Hepatocyte (in vitro differentiated cells): ENCODE results near the gene CUBN. TPM values are rescaled to one million over a fixed set of nuclear protein-coding genes. Genes with fewer than 3 reads are reported as not detected.

Experiments
- DNase-seq: peaks from one replicate; pipeline ENCODE4 v3.0.0-alpha.2; 2016; ENCODE audit warnings: low spot score
- H2AFZ ChIP-seq: fragments of 200-600 bp; sonication (generic); 2 replicates; pipeline ENCODE4 v1.6.0; 2016; ENCODE audit warnings: antibody characterized with exemption, mild to moderate bottlenecking
- H3K27ac ChIP-seq: fragments of 200-600 bp; sonication (generic); 2 replicates; pipeline ENCODE4 v1.5.1; 2016; ENCODE audit warnings: mild to moderate bottlenecking
- H3K27me3 ChIP-seq: fragments of 200-600 bp; sonication (generic); 2 replicates; pipeline ENCODE4 v1.6.1; 2016
- H3K36me3 ChIP-seq: fragments of 200-600 bp; sonication (generic); replicated peaks from 2 replicates; pipeline ENCODE4 v1.5.1; 2016; ENCODE audit warnings: low read depth; ENCODE audit not compliant: insufficient read depth
- H3K4me1 ChIP-seq: fragments of 200-600 bp; sonication (generic); 2 replicates; pipeline ENCODE4 v1.5.1; 2016; ENCODE audit warnings: mild to moderate bottlenecking, moderate library complexity; ENCODE audit not compliant: insufficient read depth
- H3K4me2 ChIP-seq: fragments of 200-600 bp; sonication (generic); 2 replicates; pipeline ENCODE4 v1.6.0; 2016
- H3K4me3 ChIP-seq: fragments of 200-600 bp; sonication (generic); 2 replicates; pipeline ENCODE4 v1.5.1; 2016; ENCODE audit warnings: mild to moderate bottlenecking
- H3K79me2 ChIP-seq: fragments of 200-600 bp; sonication (generic); 2 replicates; pipeline ENCODE4 v1.6.0; 2017; ENCODE audit warnings: mild to moderate bottlenecking
- H3K9me2 ChIP-seq: fragments of 200-600 bp; sonication (generic); replicated peaks from 2 replicates; pipeline ENCODE4 v1.6.0; 2017; ENCODE audit warnings: mild to moderate bottlenecking; ENCODE audit not compliant: insufficient read depth
- H3K9me3 ChIP-seq: fragments of 200-600 bp; sonication (generic); 2 replicates; pipeline ENCODE4 v1.5.1; 2016; ENCODE audit warnings: low read depth, mild to moderate bottlenecking
- H4K20me1 ChIP-seq: fragments of 200-600 bp; sonication (generic); 2 replicates; pipeline ENCODE4 v1.6.0; 2016; ENCODE audit warnings: mild to moderate bottlenecking; ENCODE audit not compliant: insufficient read depth, poor library complexity, severe bottlenecking
- EZH2 ChIP-seq: fragments of 200-600 bp; sonication (generic); IDR thresholded peaks from 2 replicates; pipeline ENCODE4 v1.6.1; 2016; ENCODE audit warnings: antibody characterized with exemption, mild to moderate bottlenecking, borderline replicate concordance
- EZH2phosphoT487 ChIP-seq: fragments of 200-600 bp; sonication (generic); IDR thresholded peaks from one replicate; pipeline ENCODE4 v1.6.1; 2018; ENCODE audit warnings: antibody characterized with exemption, mild to moderate bottlenecking, low read depth, moderate library complexity; ENCODE audit not compliant: unreplicated experiment, severe bottlenecking
- WGBS: methylation state at CpG from one replicate; pipeline ENCODE4 v1.1.6; 2016; ENCODE audit warnings: low lambda C conversion rate; ENCODE audit errors: missing lambda C conversion rate; 5-methylcytosine and 5-hydroxymethylcytosine counted together
- polyA plus RNA-seq: library from polyadenylated mRNA; unstranded; fragments of >200 nt; fragmentation: Nextera tagmentation; extraction: Ambion mirVana; gene quantifications from 2 replicates; pipeline ENCODE4 v1.2.1, GENCODE V29; 2016
- total RNA-seq: library from RNA; depleted of rRNA; stranded (reverse); fragments of >200 nt; gene quantifications from 2 replicates; pipeline ENCODE4 v1.2.3, GENCODE V29; 2014
- TF ChIP-seq, protein P1 (sequence below): fragments of 200-600 bp; sonication (generic); IDR thresholded peaks from 2 replicates; pipeline ENCODE4 v1.5.1; 2016; ENCODE audit warnings: antibody characterized with exemption, mild to moderate bottlenecking; ENCODE audit not compliant: poor library complexity

Gene CUBN
- total and polyA plus RNA-seq, 2 experiments from 2014 or later = 2.0 to 10.6 TPM

DNA sequence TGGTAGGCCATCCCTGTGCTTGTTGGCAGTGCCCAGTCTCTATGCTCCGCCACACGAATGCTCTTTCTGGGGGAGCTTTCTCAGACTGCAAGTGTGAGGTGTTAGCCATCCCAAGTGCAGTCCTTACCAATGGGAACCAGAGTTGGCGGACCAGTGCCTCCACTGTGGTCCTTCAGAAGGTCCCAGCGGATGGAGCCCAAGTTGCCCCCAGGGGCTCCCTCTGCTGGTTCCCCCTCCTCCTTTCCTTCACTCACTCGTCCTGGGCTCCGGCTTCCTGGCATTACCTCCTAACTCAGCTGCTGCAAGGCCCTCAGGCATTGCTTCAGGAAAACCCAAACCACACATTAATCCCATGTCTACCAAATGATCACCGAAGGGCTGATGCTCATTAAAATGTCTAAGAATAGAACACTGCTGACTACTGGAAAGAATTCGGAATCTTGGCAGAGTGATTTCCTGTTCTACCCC is 139.8 kb downstream of the CUBN start:
- Histone ChIP-seq H3K9me3 (no peaks in the 10 kb centered on the region), H3K36me3 (no peaks in the 10 kb centered on the region), H3K27ac (no peak overlapping the region), H3K79me2 (no peaks in the 10 kb centered on the region), H3K4me1 (peaks cover 22% of the 10 kb centered on the region), H3K4me3 (no peak overlapping the region), H3K4me2 (no peak overlapping the region), H2AFZ (no peak overlapping the region), H3K27me3 (no peaks in the 10 kb centered on the region), H3K9me2 (no peaks in the 10 kb centered on the region), H4K20me1 (no peaks in the 10 kb centered on the region)
- no peak for DNase-seq
- 95% methylated on average over 8 of the region's 8 CpGs for WGBS
- TF ChIP-seq, protein P1, sequence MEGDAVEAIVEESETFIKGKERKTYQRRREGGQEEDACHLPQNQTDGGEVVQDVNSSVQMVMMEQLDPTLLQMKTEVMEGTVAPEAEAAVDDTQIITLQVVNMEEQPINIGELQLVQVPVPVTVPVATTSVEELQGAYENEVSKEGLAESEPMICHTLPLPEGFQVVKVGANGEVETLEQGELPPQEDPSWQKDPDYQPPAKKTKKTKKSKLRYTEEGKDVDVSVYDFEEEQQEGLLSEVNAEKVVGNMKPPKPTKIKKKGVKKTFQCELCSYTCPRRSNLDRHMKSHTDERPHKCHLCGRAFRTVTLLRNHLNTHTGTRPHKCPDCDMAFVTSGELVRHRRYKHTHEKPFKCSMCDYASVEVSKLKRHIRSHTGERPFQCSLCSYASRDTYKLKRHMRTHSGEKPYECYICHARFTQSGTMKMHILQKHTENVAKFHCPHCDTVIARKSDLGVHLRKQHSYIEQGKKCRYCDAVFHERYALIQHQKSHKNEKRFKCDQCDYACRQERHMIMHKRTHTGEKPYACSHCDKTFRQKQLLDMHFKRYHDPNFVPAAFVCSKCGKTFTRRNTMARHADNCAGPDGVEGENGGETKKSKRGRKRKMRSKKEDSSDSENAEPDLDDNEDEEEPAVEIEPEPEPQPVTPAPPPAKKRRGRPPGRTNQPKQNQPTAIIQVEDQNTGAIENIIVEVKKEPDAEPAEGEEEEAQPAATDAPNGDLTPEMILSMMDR = no peak
- TF ChIP-seq EZH2phosphoT487 (no peak), EZH2 (no peak)

DNA sequence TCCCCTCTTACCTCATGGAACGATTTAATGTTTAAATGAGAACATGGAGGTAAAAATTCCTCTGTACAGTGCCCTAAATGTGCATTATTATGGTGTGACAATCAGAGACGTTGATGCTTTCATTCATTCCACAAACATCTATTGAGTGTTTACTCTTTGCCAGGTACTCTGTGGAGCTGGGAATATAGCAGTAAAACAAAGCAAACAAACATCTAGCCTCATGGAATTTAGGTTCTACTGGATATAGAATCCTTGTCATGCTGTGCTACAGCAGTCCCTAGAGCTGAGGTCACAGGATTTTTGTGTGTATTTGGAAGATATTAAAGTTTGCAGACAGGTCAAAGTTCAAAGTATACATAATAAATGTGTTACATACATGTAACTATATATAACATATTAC is 140.7 kb downstream of the CUBN start:
- Histone ChIP-seq H3K4me3 (no peak overlapping the region), H3K27me3 (no peaks in the 10 kb centered on the region), H3K9me2 (no peaks in the 10 kb centered on the region), H3K4me1 (peaks cover 22% of the 10 kb centered on the region), H3K9me3 (no peaks in the 10 kb centered on the region), H3K79me2 (no peaks in the 10 kb centered on the region), H3K27ac (no peak overlapping the region), H3K4me2 (no peak overlapping the region), H3K36me3 (no peaks in the 10 kb centered on the region), H2AFZ (no peak overlapping the region), H4K20me1 (no peaks in the 10 kb centered on the region)
- TF ChIP-seq, protein P1 = no peak
- TF ChIP-seq EZH2phosphoT487 = no peak
- TF ChIP-seq EZH2 = no peak
- DNase-seq = no peak
- 90% methylated on average over 2 of the region's 2 CpGs for WGBS

DNA sequence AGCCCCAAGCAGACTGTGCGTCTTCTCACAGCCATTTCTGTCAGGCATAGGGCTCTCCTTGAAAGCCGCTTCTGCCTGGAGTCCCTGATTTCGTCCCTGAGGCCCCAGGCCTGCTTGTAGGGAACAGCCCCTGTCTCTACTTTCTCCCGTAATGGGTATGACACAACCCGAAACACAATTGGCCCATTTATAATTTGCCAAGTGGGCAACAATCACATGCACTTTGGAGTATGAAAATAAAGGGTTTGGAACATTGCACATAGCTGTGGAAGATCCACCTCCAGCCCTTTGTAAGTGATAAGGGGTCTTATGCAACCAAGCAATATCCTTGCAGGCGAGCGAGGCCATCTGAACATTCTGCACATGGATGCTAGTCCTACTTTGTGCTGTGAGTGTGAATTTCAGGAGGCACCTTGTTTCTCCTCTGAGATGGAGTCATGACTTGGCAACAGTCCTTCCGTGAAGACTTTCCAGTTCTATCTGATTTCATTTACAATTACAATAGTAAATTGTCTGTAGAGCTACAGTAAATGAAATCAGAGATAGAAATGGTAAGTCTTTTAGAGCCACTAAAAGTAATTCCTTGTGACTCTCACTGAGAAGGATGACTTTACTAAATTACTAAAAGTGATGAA is 141.5 kb downstream of the CUBN start:
- H3K9me2 ChIP-seq = no peaks in the 10 kb centered on the region

More for the DNA sequence above, 141.5 kb downstream of the CUBN start:
- Histone ChIP-seq H3K27me3 (no peaks in the 10 kb centered on the region), H3K27ac (peak overlapping the region; percentile 77), H3K4me1 (peaks cover 22% of the 10 kb centered on the region), H3K9me3 (no peaks in the 10 kb centered on the region), H3K4me2 (peak overlapping the region; percentile 21), H3K79me2 (no peaks in the 10 kb centered on the region), H3K4me3 (no peak overlapping the region), H3K36me3 (no peaks in the 10 kb centered on the region), H4K20me1 (no peaks in the 10 kb centered on the region), H2AFZ (no peak overlapping the region)
- 82% methylated on average over 8 of the region's 8 CpGs for WGBS
- TF ChIP-seq, protein P1 = no peak
- TF ChIP-seq EZH2phosphoT487 (no peak), EZH2 (no peak)
- DNase-seq = no peak
